HG03460 (cell line): ENCODE measurements around the gene DIP2C.
"Not testable (repeated sequence)": the region's sequence is repeated elsewhere in the genome, so short reads cannot be mapped to it uniquely, and the experiment has no call there.

ENCODE experiments used
- ATAC-seq: cut with Tn5 transposase; IDR thresholded peaks from one replicate; pipeline ENCODE4 v1.9.1; 2021; ENCODE audit not compliant: unreplicated experiment

DIP2C gene

DNA sequence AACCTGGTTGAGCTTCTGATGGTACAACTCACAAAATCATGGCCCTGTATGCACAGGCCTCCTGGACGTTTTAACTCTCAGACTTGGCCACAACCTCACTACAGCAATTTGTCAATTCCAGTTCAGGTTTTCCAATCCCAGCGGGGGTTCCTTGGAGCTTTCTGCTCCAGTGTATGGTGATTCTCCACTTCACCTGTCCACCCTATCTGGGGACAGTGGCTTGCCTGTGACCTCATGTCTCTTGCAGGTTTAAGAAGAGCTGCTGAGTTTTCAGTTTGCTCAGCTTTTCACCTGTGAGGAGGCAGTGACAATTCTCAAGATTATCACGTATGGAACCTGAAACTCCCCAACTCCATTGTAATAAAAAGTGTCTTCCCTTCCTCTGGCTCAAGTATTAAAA, 254.1 kb downstream of the DIP2C start:
- no peak for ATAC-seq

DNA sequence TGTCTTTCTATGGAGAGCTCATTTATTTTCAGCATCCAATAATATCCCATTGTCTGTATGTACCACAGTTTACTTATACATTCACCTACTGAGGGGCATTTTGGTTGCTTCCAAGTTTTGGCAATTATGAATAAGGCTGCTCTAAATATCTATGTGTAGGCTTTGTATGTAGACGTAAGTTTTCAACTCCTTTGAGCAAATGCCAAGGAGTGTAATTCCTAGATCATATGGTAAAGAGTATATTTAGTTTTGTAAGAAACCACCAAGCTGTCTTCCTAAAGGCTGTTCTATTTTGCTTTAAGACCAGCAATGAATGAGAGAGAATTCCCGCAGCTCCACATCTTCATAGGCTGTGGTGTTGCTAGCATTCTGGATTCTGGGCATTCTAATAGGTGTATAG, 259.8 kb downstream of the DIP2C start:
- no peak for ATAC-seq

DNA sequence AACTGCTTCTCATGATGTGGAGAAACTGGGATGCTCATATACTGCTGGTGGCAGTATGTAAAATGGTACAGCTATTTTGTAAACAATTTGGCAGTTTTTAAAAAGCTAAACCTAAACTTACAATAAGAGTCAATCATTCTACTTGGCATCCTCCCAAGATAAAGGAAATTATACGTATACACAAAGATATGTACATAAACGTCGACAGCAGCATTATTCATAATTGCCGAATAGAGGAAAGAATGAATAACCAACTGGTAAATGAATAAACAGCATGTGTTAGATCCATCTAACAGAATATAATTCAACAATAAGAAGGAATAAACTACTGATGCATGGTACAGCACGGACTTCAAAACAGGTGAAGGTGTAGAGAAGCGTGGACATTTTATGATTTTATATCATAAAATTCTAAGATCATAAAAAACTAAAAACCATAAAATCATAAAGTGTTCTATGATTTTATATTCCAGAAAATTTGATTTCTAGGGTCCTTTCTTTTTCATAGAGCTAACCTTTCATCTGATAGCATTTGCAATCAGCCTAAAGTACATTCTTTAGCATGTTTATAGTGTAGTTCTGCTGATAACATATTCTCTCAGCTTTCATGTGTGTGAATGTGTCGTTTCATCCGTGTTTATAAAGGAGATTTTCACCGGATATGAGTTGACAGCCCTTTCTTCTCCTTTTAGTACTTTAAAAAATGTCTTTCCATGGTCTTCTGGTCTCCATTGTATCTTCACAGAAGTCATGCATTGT, 261.5 kb downstream of the DIP2C start:
- ATAC-seq, result no peak

DNA sequence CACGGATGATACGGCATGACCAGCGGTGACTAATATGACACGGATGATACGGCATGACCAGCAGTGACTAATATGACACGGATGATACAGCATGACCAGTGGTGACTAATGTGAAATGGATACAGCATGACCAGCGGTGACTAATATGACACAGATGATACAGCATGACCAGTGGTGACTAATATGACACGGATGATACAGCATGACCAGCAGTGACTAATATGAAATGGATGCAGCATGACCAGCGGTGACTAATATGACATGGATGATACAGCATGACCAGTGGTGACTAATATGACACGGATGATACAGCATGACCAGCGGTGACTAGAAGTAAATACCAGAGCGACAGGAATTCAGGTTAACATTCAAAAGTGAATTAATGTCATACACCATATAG, 264.1 kb downstream of the DIP2C start:
- not testable (repeated sequence) for ATAC-seq

DNA sequence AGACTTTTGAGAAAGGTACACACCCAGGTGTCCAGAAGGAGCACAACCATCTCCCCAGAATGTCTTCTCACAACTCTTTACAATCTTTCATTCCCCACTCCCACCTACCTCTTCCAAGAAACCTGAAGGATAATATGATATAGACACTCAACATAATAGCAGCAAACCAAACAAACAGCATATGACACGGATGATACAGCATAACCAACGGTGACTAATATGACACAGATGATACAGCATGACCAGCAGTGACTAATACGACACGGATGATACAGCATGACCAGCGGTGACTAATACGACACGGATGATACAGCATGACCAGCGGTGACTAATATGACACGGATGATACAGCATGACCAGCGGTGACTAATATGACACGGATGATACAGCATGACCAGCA, 264.7 kb downstream of the DIP2C start:
- not testable (repeated sequence) for ATAC-seq

DNA sequence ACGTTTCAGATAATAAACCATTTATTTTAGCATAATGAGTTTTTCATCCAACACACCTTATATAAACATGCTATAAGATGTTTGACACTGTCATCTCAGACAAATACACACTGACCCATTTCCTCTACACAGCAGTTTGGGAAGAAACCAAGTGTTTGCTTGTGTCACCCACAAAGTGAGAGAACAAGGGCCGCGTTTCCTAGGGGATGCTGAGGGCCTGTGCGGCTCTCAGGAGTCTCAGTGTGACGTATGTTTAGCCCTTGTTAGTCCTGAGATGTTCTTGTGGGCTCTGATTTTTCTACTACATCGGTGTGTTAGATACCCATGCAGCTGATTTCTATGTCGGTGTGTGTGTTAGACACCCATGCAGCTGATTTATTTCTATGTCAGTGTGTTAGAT, 266.3 kb downstream of the DIP2C start:
- no peak for ATAC-seq

DNA sequence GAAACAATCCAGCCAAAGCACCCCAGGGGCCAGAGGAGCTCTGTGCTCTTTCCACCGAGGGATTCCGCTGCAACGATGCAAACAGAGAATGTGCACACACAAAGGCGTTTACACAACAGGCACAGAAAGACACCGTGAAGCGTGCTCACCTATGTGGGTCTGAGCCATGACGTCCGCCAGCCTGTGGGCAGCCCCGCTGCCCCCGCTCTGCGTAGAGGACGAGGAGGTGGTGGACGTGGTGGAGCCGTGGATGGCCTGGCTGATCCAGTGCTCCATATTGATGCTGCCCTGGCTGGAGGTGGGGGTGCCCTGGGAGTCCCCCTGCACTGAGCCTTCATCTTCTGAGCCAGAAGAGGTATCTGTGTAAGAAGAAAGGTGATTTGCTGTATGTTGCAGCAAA, 266.8 kb downstream of the DIP2C start:
- ATAC-seq, result no peak

DNA sequence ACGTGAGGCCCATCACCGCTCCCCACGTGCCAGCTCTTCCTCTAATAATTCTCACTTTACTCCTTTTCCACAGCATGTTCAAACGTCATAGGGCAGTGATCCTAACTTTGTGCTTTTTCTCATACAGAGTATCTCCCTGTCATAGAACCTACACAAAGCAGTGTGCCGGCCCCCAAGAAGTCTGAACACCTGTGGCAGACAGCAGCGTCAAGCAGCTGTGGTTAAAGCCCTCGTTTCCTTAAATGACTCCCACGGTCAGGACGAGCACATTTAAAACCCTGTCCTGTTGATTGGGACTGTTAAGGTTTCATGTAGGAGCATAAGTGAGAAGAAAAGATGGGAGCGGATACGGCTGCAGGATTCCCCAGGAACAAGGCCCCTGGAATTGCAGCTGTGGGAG, 267.2 kb downstream of the DIP2C start:
- ATAC-seq, result no peak

DNA sequence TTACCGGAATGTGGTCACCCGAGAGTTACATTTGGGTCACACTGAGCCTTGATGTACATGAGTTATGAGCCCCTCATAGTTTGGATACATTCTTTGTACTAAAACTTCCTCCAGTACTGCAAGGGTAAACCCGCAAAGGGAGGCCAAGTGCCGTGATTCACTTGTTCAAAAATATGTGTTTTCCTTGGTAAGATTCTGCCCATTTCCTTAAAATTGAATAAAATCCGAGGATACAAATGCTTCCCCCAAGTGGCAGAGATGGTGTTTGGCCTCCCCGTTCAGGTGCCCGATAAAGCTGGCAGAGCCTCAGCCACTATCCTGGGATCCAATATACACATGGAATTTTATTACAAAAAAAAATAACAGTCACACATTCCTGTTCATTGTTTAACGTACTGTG, 268.3 kb downstream of the DIP2C start:
- ATAC-seq, result no peak

DNA sequence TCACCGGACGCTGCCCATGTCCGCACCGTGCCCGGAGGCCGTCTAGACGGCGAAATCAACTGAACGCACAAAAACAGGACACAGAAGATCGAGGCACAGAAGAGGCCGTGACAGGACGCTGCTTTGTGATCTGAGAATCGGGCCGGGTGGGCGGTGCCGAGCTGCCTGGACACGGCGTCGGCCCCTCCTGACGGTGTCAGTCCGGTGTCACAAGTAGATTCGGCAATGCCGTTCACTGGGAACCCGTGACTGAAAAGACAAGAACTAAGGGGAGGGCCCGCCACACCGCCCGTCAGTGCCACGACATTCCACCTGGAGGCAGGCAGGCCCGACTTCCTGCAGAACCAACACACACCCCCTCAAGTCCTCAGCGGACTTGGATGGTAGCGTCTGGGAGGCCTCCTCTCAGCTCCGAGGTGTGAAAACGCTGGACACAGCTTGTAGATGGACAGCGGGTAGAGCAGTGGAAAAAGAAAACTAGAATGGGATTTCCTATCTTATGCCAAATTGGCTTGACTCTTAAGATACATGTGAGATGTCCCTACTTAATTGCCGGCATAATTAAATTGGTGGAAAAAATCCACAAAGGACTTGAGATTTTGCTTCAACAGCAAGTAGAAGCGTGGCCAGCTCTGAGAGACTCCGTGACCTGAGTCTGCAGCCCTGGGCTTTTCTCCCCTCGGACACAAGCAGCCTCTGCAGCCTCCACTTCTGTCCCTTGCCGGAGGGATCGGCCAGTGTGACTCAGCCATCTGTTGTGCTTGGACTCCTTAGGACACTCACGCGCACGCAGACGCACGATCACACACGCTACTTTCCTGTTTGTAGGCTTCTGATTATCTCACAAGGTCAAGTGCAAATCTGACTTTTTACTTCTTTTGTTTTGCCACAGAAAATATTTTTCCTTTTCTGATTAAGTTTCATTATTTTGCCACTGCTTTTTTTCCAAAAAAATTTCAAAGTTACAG, 269.0 kb downstream of the DIP2C start:
- ATAC-seq, result no peak

DNA sequence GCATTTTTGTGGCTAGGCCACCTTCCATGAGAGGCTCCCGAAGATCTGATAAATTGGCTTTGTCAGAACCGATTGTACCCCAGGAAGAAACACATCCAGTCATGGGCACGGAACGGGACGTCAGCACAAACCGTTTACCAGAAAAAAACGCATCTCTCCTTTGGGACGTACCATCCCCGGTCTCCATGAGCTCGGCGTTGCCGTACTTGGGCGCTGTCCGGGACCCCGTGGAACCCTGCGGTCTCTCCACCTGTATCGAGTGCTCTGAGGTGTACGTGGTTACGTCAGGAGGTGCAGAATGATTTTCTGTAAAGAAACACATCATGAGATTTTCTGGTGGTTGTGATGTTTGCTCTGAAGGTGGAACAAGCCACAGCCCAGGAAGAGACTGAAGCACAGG, 270.6 kb downstream of the DIP2C start:
- ATAC-seq, result no peak

DNA sequence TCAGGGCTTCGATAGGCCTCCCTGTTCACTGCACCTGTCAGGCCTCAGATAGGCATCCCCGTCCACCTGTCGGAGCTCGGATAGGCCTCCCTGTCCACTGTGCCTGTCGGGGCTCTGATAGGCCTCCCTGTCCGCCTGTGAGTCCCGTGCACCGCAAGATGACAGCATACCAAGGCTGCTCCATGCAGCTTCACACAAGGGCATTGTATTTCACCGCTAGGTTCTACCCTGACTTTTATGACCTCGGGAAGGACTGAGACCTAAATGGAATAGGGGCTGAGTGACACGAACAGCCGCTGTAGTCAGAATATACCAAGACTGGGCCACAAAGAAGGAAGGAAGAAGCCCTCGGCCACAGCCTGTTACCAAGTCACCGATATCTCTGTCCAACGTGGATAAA, 271.2 kb downstream of the DIP2C start:
- no peak for ATAC-seq

DNA sequence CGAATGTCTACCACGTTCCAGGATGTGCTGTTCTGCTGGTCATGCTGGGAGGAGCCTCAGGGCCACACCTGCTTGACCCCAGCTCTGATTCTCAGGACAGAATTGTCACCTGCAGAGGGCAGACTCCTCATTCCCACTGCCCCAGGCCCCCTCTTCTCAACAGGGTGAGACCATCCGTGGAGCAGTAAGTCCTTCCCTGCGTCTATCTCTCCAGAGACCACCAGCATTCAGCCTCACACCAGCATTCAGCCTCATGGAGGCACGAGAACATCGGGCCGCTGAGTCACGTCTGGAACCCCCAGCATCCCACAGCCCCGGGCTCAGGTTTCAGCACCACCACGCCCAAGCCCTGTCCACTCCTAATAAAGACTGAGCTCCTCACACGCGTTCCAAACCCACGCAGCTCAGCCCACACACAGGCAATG, 273.4 kb downstream of the DIP2C start:
- ATAC-seq, result no peak

DNA sequence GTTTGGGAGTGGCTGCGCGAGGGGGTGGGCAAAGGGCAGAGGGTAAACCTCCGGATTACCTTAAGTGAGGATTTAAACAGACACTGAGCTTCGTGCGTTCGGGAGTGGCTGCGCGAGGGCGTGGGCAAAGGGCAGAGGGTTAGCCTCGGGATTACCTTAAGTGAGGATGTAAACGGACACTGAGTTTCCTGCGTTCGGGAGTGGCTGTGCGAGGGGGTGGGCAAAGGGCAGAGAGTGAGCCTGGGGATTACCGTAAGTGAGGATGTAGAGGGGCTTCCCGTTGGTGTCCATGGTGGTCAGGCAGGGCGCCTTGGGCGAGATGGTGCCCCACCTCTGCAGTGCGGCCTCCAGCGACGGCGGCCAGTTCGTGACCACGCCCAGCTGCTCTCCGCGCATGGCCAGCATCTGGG, 275.8 kb downstream of the DIP2C start:
- no peak for ATAC-seq

DNA sequence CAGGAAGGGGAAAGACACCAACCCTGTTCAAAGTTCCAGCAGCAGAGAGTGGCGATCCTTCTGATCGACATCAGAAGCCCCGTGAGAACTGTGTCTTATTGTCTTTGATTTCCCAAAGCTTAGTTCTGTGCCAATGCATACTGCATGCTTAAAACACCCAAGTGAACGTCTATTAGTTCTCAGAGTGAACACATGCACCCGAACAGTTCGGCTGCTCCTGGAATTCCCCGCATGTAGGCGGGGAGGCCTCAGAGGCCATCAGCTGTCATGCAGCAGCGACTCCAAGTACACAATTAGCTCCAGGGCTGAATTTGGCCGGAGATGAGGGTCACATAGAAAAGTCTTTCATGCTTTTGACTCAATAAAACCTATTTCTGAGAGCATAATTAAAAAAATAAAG, 277.4 kb downstream of the DIP2C start:
- ATAC-seq, result no peak

DNA sequence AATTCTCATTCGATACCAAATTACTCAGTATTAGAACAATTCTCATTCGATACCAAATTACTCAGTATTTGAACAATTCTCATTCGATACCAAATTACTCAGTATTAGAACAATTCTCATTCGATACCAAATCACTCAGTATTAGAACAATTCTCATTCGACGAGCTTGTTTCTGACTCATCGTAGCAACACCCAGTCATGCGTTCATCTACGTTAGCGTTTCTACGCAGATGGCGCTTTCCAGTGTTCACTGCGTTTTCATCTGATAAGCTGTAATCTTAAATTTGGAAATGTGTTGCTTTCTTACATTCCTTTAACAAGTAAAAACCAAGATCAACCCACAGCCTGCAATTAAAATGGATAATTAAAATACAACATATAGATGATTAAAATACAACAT, 277.9 kb downstream of the DIP2C start:
- no peak for ATAC-seq

DNA sequence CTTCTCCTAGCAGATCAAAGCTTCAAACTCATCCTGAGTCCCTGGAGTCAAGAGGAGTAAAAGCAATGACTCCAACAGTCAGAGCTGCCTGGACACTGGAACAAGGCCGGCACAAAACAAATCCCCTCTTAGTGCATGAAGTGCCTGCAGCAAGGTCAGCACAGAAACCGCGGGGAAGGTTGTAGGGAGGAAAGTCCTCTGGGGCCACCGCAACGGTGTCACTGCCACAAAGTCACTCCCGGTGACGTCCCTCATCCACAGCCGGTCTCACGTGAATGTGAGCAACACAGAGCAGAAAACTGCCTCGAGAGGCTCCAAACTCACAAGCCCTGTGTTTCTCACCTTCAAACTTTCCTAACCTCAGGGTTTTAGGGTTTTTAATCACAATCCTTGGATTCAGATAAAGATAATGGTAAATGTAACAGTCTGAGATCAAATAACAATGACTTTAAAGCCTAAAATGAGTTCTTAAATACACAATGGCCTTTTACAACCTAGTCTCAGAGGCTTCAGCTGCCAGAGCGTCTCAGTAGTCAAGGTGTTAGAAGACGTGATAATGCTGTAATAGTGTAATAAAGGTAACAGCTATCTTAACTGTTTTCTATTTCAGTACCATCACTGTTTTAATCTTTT, 279.9 kb downstream of the DIP2C start:
- no peak for ATAC-seq

DNA sequence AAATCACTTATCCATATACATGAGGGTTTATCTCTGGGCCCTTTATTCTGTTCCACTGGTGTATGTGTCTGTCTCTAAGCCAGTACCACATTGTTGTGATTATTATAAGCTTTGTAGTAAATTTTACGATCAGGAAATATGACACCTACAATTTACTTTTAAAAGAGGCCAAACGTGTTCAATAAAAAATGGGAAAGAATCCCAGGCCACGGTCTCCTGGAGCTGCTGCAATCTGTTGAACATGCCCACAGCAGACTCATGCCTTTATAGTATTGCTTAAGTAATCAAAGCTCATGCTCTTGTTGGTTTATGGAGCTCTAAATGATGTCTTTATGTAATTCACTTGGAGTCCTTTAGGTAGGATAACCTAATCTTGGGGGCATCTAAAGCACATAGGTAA, 281.2 kb downstream of the DIP2C start:
- no peak for ATAC-seq

DNA sequence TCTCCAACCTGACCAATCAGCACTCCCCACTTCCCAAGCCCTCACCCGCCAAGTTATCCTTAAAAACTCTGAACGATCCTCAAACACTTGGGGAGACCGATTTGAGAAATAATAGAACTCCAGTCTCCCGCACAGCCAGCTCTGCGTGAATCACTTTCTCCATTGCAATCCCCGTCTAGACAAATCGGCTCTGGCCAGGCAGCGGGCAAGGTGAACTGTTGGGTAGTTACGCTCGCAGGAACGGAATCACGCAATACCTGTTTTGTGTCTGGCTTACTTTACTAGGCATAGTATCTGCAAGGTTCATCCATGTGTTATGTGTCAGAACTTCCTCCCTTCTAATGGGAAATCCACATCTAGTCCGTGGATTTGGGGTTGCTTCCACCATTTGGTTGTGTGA, 282.5 kb downstream of the DIP2C start:
- ATAC-seq, result no peak

DNA sequence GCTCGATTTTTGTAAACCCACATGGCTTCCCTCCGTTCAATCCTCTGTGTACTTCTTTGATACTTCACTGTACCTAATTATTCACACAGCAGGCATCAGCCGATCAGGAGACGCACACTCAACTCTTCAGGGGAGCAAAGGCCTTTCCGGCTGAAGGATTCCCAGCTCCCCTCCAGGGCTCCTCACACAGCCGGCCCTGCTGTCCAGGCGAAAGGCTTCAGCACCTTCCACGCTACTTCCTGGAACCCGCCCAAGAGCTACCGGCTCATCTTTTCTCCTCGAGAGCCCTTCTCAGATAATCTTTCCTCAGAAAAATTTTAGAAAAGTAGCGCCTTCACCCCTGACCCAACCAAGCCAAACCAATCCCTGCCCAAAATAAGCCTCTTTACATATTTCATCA, 283.8 kb downstream of the DIP2C start:
- no peak for ATAC-seq

DNA sequence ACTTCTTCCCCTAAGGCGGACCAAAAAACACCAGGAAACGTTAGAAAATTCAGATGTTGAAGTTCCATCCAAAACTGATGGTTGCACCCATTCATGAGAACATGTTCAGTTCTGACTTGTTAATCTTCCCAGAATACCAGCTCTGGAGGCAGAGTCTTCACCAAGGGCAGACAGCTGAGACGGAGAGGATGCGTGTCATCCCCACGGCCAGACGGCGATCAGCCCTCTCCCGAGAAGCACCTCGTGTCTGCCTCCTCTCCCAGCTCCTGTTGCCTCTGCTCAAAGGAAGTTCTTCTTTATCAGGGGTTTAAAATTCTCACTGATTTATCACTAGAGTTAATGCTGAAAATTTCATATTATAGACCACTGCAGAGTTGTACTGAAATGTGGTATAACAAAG, 284.5 kb downstream of the DIP2C start:
- no peak for ATAC-seq

DNA sequence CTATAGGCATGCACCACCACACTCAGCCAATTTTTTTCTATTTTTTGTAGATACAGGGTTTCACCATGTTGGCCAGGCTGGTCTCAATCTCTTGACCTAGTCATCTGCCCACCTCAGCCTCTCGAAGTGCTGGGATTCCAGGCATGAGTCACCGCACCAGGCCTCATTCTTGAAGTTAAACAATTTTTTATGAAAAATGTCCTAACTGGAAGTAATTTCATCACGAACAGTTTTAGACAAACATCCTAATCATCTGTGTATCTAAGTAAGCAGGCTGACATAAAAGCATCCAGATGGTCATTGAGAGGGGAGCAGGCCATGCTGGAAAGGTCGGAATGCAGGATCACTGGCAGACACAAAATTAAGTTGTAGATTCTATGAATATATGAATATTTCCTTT, 285.1 kb downstream of the DIP2C start:
- ATAC-seq, result no peak
